Endothelial cell of umbilical vein (primary cell): Measurements from ENCODE around the gene MS4A6E. TPM values are rescaled to one million over a fixed set of nuclear protein-coding genes. Genes with fewer than 3 reads are reported as not detected.

ENCODE experiments used
- BruUV-seq: library from RNA; stranded (reverse); fragments of 400-500 nt; replicated peaks from 2 replicates; lab custom pipeline; 2021; lab: Mats Ljungman, UMichigan
- CTCF ChIA-PET: fragments of 300-600, 350-600 bp; sonication (Branson Sonifier 250); formaldehyde crosslinking; loops from one replicate; lab custom pipeline; 2021; ENCODE audit warnings: antibody characterized with exemption, inconsistent platforms; lab: Charles Lee
- POLR2A ChIA-PET: fragments of 300-600, 350-600 bp; sonication (Branson Sonifier 250); formaldehyde crosslinking; loops from one replicate; lab custom pipeline; 2021; ENCODE audit warnings: antibody characterized with exemption, inconsistent platforms; lab: Charles Lee
- DNase-seq: peaks from one replicate; pipeline ENCODE4 v3.0.0-alpha.2; 2011; ENCODE audit warnings: low read depth, low spot score
- FAIRE-seq: peaks from 2 replicates; lab custom pipeline; 2011; peaks lifted over from hg19 to GRCh38; lab: Jason Lieb, UNC
- H2AFZ ChIP-seq: 2 replicates; pipeline ENCODE4 v1.6.0; 2012; ENCODE audit warnings: low read depth, low read length, control low read depth, inconsistent platforms
- H3K27ac ChIP-seq: 2 replicates; pipeline ENCODE4 v1.5.1; 2011; ENCODE audit warnings: low read depth, mild to moderate bottlenecking, control low read depth, low read length, moderate library complexity; ENCODE audit not compliant: insufficient read depth
- H3K27me3 ChIP-seq, 2 experiments: 2 replicates each; pipeline versions ENCODE4 v1.6.0 to v1.6.1; 2011; ENCODE audit warnings: low read length in 2 of 2, mixed read lengths in 1 of 2; ENCODE audit not compliant: control insufficient read depth in 2 of 2, insufficient read depth in 2 of 2
- H3K36me3 ChIP-seq, 2 experiments: 2 replicates in 1 of 2; 3 replicates in 1 of 2; pipeline ENCODE4 v1.5.1; 2011; ENCODE audit warnings: low read length in 2 of 2, mild to moderate bottlenecking in 1 of 2, moderate library complexity in 1 of 2; ENCODE audit not compliant: control insufficient read depth in 2 of 2, insufficient read depth in 2 of 2; ENCODE audit errors: extremely low read depth in 1 of 2
- H3K4me1 ChIP-seq: 3 replicates; pipeline ENCODE4 v1.5.1; 2011; ENCODE audit warnings: mild to moderate bottlenecking, low read length; ENCODE audit not compliant: control insufficient read depth, insufficient read depth; ENCODE audit errors: extremely low read depth
- H3K4me2 ChIP-seq: 2 replicates; pipeline ENCODE4 v1.6.1; 2011; ENCODE audit warnings: low read length, control low read depth, mixed read lengths; ENCODE audit not compliant: insufficient read depth
- H3K4me3 ChIP-seq, 3 experiments: fragments of 200-600 bp in 1 of 3; sonication (generic), shearing (Covaris generic) in 1 of 3; replicated peaks in 1 of 3; 2 replicates each; pipeline ENCODE4 v1.5.1; 2011 to 2016; ENCODE audit warnings: control low read depth in 3 of 3, low read length in 3 of 3, mild to moderate bottlenecking in 2 of 3, inconsistent platforms in 1 of 3, low read depth in 1 of 3, moderate library complexity in 1 of 3; ENCODE audit not compliant: insufficient read depth in 1 of 3
- H3K79me2 ChIP-seq: 2 replicates; pipeline ENCODE4 v1.6.0; 2012; ENCODE audit warnings: low read length, inconsistent platforms; ENCODE audit not compliant: control insufficient read depth, insufficient read depth
- H3K9ac ChIP-seq: replicated peaks from 2 replicates; pipeline ENCODE3; 2011; ENCODE audit warnings: low read length, control low read depth; ENCODE audit not compliant: insufficient read depth; ENCODE audit errors: extremely low read depth
- H3K9me1 ChIP-seq: replicated peaks from 3 replicates; pipeline ENCODE4 v1.6.0; 2011; ENCODE audit warnings: mild to moderate bottlenecking, low read length; ENCODE audit not compliant: control insufficient read depth, insufficient read depth; ENCODE audit errors: extremely low read depth
- H3K9me3 ChIP-seq: replicated peaks from 2 replicates; pipeline ENCODE4 v1.5.1; 2012; ENCODE audit warnings: low read length, inconsistent platforms; ENCODE audit not compliant: control insufficient read depth, insufficient read depth
- H4K20me1 ChIP-seq: replicated peaks from 2 replicates; pipeline ENCODE3; 2011; ENCODE audit warnings: mild to moderate bottlenecking, low read length; ENCODE audit not compliant: control insufficient read depth, insufficient read depth; ENCODE audit errors: extremely low read depth
- CTCF ChIP-seq, 2 donors: IDR thresholded peaks; 1 replicate in 1 of 2; 2 replicates in 1 of 2; pipeline ENCODE4 v1.5.1; 2011; ENCODE audit warnings: low read length in 2 of 2, mild to moderate bottlenecking in 2 of 2, moderate library complexity in 2 of 2, control low read depth in 1 of 2, inconsistent platforms in 1 of 2, low read depth in 1 of 2; ENCODE audit not compliant: insufficient read depth in 1 of 2; ENCODE audit errors: extremely low read depth in 1 of 2
- EZH2 ChIP-seq: IDR thresholded peaks from 2 replicates; pipeline ENCODE4 v1.6.1; 2012; ENCODE audit warnings: borderline replicate concordance, low read depth, mild to moderate bottlenecking, moderate library complexity, low read length, inconsistent platforms; ENCODE audit not compliant: severe bottlenecking
- FOS ChIP-seq: IDR thresholded peaks from 2 replicates; pipeline ENCODE4 v1.6.1; 2011; ENCODE audit warnings: mild to moderate bottlenecking, low read length, moderate library complexity, borderline replicate concordance; ENCODE audit not compliant: insufficient read depth
- GATA2 ChIP-seq: IDR thresholded peaks from 2 replicates; pipeline ENCODE4 v1.7.0; 2011; ENCODE audit warnings: low read depth, mild to moderate bottlenecking, moderate library complexity, mixed read lengths, low read length; ENCODE audit not compliant: insufficient read length, insufficient read depth
- JUN ChIP-seq: IDR thresholded peaks from 2 replicates; pipeline ENCODE4 v1.6.1; 2011; ENCODE audit warnings: borderline replicate concordance, low read depth; ENCODE audit not compliant: insufficient read length, insufficient read depth
- MAX ChIP-seq: IDR thresholded peaks from 2 replicates; pipeline ENCODE4 v1.6.1; 2011; ENCODE audit not compliant: insufficient read depth, insufficient read length
- MYC ChIP-seq: IDR thresholded peaks from one replicate; pipeline ENCODE4 v1.6.1; 2011; ENCODE audit warnings: mild to moderate bottlenecking, low read depth, low read length
- POLR2A ChIP-seq: IDR thresholded peaks from 2 replicates; pipeline ENCODE4 v1.6.1; 2012; ENCODE audit warnings: low read depth, mild to moderate bottlenecking, control low read depth, low read length
- POLR2AphosphoS5 ChIP-seq: IDR thresholded peaks from 2 replicates; pipeline ENCODE4 v1.6.1; 2012; ENCODE audit warnings: low read depth, mild to moderate bottlenecking, control low read depth, low read length, moderate library complexity; ENCODE audit not compliant: insufficient read depth
- dilution Hi-C: fragments of 300-500 bp; cut with MboI; formaldehyde crosslinking; loops from one replicate; pipeline ENCODE4 v1.15.0; 2019; ENCODE audit warnings: low sequenced_read_pairs; ENCODE audit not compliant: extremely low pct_ligation_motif_present
- intact Hi-C: fragments of 100-400 bp; cut with micrococcal nuclease; formaldehyde crosslinking; loops from one replicate; pipeline ENCODE4 v1.10.0; 2022
- polyA plus RNA-seq, 4 experiments: library from polyadenylated mRNA; depleted of rRNA in 3 of 4; stranded (reverse) in 3 of 4; unstranded in 1 of 4; fragments of >200 nt; gene quantifications; 2 replicates each; pipeline versions ENCODE4 v1.2.1 to v1.2.3, GENCODE V29; 2011 to 2012; ENCODE audit warnings: missing spikeins in 1 of 4
- total RNA-seq: library from RNA; stranded (reverse); gene quantifications from 2 replicates; pipeline ENCODE4 v1.2.3, GENCODE V29; 2021

MS4A6E gene
- total and polyA plus RNA-seq, 2 donors (not counting 3 experiments of a cell fraction or from before 2014, with no cell fraction given): not detected

- no peaks in the 10 kb centered on the region for H3K9me1 ChIP-seq
- no peaks in the 10 kb centered on the region for H3K4me1 ChIP-seq
- no peak overlapping the region for H3K9ac ChIP-seq
- no peak overlapping the region for H3K27ac ChIP-seq
- BruUV-seq: no TSS peak
- H3K9me3 ChIP-seq: no peaks in the 10 kb centered on the region
- H3K4me2 ChIP-seq: no peak overlapping the region
- H3K4me3 ChIP-seq: no peak overlapping the region
- dilution Hi-C loops (no loop called here), intact Hi-C loops (no loop called here)
- ChIA-PET POLR2A (no interaction called here), CTCF (interaction anchor here (0.7 kb wide), 1 partner anchor 27 kb away, joined by 3 read pairs; no protein-coding TSS in a partner anchor)
- no peak for TF ChIP-seq FOS
- TF ChIP-seq GATA2: no peak
- TF ChIP-seq POLR2A: no peak
- TF ChIP-seq EZH2: no peak
- no peak for TF ChIP-seq MYC
- no peak for TF ChIP-seq POLR2AphosphoS5
- no peak for TF ChIP-seq JUN
- no peak for TF ChIP-seq CTCF (IDR thresholded peaks at IDR 0.05; ENCODE audit: extremely low read depth in 1 of 2, insufficient read depth in 1 of 2, low read depth in 1 of 2, low read length in 2 of 2)
- no peak for TF ChIP-seq MAX
- no peak for DNase-seq
- no peaks in the 10 kb centered on the region for H3K36me3 ChIP-seq
- H2AFZ ChIP-seq: no peak overlapping the region
- no peaks in the 10 kb centered on the region for H4K20me1 ChIP-seq
- no peaks in the 10 kb centered on the region for H3K79me2 ChIP-seq
- no peaks in the 10 kb centered on the region for H3K27me3 ChIP-seq
- FAIRE-seq: no peak
Measured at GRCh38 chr11:60390419-60390818, 63.4 kb downstream of the MS4A6E start.

Other genes with a start within 250 kb of the MS4A6E start
- gene MS4A2, start 238.6 kb upstream of the MS4A6E start, total RNA-seq: not detected in 2 replicates
- not detected in 2 replicates for gene MS4A2, start 238.6 kb upstream of the MS4A6E start, polyA plus RNA-seq
- gene MS4A6A, start 144.2 kb upstream of the MS4A6E start, total RNA-seq: 2.7 and 2.9 TPM in 2 replicates
- gene MS4A6A, start 144.2 kb upstream of the MS4A6E start, polyA plus RNA-seq: 4.8 and 5.0 TPM in 2 replicates
- not detected in 2 replicates for gene MS4A4E, start 84.1 kb upstream of the MS4A6E start, total RNA-seq
- not detected in 2 replicates for gene MS4A4E, start 84.1 kb upstream of the MS4A6E start, polyA plus RNA-seq
- not detected in 2 replicates for gene MS4A4A, start 46.6 kb upstream of the MS4A6E start, total RNA-seq
- 0.13 and 0.19 TPM in 2 replicates for gene MS4A4A, start 46.6 kb upstream of the MS4A6E start, polyA plus RNA-seq
- not detected in 2 replicates for gene MS4A7, start 51.3 kb downstream of the MS4A6E start, total RNA-seq
- gene MS4A7, start 51.3 kb downstream of the MS4A6E start, polyA plus RNA-seq: 0.04 TPM in 1 of 2 replicates, not detected in the other
- gene MS4A14, start 69.2 kb downstream of the MS4A6E start, total RNA-seq: not detected in 2 replicates
- gene MS4A14, start 69.2 kb downstream of the MS4A6E start, polyA plus RNA-seq: not detected in 2 replicates
- not detected in 2 replicates for gene MS4A5, start 102.3 kb downstream of the MS4A6E start, total RNA-seq
- gene MS4A5, start 102.3 kb downstream of the MS4A6E start, polyA plus RNA-seq: not detected in 2 replicates
- not detected in 2 replicates for gene MS4A1, start 128.6 kb downstream of the MS4A6E start, total RNA-seq
- gene MS4A1, start 128.6 kb downstream of the MS4A6E start, polyA plus RNA-seq: not detected in 2 replicates
- gene MS4A12, start 165.5 kb downstream of the MS4A6E start, total RNA-seq: not detected in 2 replicates
- gene MS4A12, start 165.5 kb downstream of the MS4A6E start, polyA plus RNA-seq: not detected in 2 replicates
- gene MS4A13, start 188.1 kb downstream of the MS4A6E start, total RNA-seq: not detected in 2 replicates
- gene MS4A13, start 188.1 kb downstream of the MS4A6E start, polyA plus RNA-seq: not detected in 2 replicates